NAMALWA (cell line): ENCODE measurements around the gene PPL.
"Not testable (repeated sequence)": the region's sequence is repeated elsewhere in the genome, so short reads cannot be mapped to it uniquely, and the experiment has no call there.

Experiments
- DNase-seq: peaks from one replicate; pipeline ENCODE4 v3.0.0-alpha.2; 2015; ENCODE audit warnings: low spot score

Gene PPL

GRCh38 chr16:4957720-4958509 lies 21.0 kb upstream of the PPL start, which contains the start of gene SEC14L5:
Gene SEC14L5 (plus strand): TSS chr16:4958330. CDS start chr16:4959324, 994 bp downstream.
- peak; percentile 98 for DNase-seq

DNA sequence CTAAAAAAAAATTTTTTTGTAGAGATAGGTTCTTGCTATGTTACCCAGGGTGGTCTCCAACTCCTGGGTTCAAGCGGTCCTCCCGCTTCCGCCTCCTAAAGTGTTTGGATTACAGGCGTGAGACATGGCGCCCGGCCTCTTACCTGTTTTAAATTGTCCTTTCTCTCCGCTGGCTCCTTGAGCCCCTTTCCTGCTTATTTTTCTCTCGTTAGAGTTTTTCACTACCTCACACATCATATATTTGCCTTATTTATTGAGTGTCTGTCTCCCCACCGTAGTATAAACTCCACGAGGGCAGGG lies 20.4 kb upstream of the PPL start:
- no peak for DNase-seq

DNA sequence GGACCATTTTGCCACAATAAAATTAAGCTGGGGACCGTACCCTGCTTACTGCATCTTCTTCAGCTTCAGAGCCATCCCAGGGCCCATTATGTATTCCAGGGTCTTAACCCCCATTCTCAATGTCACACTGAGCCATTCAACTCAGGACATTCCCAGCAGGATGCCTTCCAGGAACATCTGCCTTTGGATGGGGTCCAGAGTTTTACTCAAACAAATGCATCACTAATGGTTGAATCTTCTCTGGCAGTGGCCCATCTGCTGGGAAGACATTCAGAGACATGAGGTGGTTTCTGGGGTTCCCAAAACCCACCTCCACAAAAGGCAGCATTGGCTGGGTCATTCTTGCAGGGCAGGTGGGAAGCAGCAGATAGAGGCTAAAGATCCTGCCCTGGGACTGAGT lies 17.8 kb upstream of the PPL start:
- no peak for DNase-seq

GRCh38 chr16:4951583-4951982 lies 14.6 kb upstream of the PPL start:
- not testable (repeated sequence) for DNase-seq

DNA sequence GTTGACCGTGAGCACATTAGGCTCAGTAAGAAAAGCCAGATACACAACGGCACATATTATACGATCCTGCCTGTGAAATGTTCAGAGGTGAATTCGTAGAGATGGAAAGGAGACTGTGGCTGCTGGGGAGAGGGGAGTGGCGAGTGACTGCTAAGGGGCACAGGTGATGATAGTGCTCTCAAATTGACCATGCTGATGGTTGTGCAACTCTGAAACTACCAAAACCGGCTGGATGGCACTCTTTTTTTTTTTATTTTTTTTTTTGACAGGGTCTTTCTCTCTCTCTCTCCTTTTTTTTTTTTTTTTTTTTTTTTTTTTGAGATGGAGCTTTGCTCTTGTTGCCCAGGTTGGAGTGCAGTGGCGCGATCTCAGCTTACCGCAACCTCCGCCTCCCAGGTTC lies 13.0 kb upstream of the PPL start:
- DNase-seq: no peak

DNA sequence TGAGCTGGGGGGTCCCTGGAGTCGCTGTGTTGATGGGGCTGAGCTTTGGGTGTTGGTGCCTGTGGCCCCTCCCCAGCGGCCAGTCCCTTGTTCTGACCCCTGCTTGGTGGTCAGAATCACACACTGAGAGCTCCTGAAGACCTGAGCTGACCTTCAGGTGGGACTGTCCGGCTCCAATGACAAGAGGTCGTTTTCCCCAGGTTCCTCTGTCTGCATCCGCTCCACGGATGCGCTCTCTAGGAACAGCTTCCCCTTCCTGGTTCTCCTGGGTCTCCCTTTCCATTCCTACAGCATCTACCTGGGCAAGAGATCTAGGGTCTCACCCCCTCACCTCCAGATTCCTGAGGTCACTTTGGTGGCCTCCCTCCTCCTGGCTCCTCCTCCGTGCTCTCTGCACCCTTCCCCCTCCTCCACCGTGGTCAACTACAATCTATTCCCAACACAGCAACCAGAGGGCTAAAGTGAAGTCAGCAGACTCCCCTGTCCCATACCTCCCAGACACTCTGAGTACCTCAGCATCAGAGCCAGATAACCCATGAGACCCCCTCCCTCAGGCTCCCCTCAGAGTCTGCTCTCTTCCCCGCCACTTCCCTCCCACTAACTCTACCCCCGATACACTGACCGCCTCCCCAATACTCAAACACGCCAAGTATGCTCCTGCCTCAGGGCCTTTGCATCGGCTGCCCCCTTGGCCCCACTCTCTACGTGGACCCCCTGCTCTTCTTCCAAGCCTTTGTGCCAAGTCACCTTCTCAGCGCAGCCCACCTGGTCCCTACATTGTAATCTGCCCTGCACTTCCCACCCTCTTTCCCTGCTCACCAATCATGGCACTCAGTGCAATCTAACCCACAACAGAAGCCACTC lies 12.2 kb upstream of the PPL start:
- no peak for DNase-seq

DNA sequence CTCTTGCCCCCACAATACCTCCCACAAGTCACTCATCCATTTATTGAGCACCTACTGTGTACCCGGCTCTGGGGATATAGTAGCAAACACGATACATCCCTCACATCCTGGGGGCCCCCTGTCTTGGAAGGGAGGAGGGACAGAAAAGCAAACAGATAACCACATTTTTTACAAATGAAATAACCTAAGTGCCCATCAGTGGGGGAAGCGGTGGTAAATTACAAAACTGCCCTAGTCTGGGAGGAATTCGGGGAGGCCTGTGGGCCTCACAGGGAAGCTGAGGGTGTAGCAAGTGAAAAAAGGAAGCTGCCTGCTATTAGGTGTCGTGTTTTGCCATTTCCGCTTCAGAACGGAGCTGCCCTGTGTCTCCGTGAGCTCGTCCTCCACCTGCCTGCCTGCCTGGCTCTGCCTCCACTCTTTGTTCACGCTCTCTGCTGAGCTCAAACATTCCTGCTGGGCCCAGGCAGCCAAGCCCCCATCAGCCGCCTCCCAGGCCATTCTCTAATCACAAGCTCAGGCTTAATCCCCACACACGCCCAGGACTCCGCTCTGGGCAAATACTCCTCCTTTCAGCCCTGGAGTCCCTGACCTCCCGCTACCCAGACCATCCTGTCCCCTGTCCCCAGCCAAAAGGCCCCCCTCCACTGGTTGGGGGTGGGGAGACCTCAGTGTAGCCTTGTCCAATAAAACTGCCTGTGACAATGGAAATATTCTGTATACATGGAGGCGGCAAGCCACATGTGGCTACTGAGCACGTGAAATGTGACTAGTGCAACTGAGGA lies 11.0 kb upstream of the PPL start:
- no peak for DNase-seq

GRCh38 chr16:4946917-4947316 lies 10.0 kb upstream of the PPL start:
- no peak for DNase-seq

DNA sequence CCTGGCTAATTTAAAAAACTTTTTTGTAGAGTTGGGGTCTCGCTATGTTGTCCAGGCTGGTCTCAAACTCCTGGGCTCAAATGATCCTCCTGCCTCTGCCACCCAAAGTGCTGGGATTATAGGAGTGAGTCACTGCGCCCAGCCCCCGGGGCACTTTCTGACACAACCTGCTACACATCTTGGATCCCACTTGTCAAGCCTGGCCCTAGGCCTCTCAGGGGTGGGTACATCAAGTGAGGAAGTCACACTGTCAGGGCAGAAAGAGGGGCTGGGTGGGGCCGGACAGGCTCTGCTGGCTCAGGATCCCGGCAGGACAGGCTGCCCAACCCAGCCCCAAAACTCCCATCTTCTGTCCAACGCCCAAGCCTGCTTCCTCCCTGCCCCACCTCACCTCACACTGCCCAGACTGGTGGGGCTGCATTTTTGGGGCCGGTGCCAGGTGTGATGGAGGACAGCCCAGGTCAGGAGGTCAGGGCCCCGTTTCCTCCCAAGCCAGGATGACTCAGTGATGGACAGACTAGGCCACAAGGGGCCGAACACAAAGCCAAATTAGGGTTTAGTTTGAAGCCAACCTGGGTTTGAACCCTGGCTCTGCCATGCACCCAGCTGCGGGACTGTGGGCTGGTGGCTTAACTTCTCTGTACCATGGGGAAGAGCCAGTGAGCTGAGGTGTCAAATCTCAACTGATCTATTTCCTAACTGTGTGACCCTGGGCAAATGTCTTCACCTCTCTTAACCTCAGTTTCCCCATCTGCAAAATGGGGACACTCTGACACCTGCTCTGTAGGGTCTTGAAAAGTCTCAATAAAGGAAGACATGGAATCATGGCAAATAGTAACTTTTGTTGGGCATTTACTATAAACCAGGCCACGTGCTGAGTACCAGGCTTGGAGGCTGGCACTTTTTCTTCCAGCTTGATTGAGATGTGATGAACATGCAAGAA lies 8.9 kb upstream of the PPL start:
- no peak for DNase-seq

GRCh38 chr16:4944333-4945281 lies 7.7 kb upstream of the PPL start:
- DNase-seq: no peak

DNA sequence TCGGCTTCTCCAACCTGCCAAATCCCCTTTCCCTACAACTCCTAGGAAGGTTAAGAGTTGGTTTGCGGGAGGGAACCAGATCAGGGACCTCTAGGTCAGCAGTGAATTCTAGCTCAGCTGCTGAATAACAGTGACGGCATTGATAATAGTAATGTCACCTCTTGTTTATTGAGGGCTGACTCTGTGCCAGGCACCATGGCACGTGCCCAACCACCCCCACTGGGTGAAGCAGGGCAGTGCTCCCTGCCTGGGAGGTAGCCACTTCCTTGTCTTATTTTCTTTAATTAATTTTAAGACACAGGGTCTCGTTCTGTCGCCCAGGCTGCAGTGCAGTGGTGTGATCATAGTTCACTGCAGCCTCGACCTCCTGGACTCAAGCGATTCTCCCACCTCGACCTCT lies 5.5 kb upstream of the PPL start:
- DNase-seq: no peak

GRCh38 chr16:4940719-4941118 lies 3.8 kb upstream of the PPL start:
- no peak for DNase-seq

DNA sequence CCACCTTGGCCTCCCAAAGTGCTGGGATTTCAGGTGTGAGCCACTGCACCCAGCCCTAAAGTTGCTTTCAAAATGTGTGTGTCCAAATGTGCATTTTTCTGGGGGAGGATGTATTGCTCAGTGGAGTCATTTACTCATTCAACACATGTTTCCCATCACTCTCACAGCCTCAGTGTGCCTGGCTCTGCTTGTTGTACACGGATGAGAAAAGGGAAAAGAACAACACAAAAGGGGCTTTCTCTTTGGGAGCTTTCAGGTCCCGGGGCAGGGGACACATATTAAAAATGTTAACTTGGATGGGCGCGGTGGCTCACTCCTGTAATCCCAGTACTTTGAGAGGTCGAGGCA lies 1.7 kb upstream of the PPL start:
- DNase-seq: no peak

GRCh38 chr16:4937782-4938682 lies 1.1 kb upstream of the PPL start:
- DNase-seq: no peak

DNA sequence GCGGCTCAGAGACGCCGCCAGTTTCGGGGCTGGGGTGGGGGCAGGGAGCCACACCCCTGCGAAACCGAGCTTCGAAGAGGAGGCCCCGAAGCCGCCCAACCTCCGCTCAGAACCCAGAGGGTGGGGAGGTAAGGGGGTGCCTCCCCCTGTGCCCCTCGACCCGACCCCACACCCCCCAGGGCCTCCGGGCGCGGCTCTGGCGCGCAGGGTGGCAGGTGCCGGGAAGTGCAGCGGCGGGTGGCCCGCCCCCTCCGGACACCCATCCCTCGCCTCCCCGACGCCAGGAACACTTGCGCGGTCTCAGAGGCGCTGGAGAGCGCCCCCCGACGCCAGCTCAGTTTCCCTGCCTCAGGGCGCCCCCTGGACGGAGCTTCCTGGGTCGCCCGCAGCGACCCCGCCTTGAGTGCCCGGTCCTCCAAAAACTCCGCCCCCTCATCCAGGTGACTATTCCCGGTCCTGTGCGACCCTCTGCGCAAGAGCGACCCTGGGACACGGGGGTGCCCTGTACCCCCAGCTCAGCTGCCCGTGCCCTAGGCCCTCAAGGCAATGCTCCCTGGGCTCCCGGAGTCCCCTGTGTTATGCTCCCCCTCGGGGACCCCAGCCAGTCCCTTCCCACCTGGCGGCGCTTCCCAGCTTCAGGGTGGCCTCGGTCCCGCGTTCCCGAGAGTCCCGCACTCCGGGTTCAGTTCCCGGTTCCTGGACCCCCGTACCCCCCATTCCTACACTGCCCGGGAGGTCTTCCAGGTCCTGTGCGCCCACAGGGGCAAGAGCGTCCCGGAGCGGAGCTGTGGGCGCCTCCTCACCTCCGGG lies 562 bp downstream of the PPL start:
- no peak for DNase-seq

DNA sequence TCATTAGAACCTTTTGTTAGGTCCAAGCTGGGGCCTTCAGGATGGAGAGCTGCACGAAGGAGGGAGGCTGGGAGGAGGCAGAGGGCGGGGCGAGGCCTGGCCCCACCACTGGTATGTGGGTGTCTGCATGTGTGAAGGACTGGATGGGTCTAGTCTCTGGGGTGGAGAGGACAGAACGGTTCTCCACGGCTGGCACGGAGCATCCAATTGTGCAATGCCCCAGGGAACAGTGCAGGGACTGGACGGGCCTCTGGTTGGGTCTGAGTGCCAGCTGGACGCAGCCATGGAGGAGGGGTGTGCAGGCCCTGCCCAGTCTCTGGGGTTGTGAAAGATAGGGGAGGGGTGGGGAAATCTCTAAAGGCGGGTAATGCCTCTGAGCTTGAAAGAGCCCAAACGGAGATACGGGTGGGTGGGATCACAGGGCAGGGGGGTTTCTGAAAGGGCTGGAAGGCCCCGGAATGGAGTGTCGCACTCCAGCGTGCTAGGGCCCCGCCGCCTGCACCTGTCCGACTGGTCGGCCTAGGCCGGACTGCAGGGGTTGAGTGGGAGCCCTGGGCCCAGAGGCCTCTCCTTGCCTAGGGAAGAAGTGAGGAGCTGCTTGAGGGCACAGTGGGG lies 1.6 kb downstream of the PPL start:
- no peak for DNase-seq

GRCh38 chr16:4934591-4934990 lies 2.4 kb downstream of the PPL start:
- DNase-seq: no peak

DNA sequence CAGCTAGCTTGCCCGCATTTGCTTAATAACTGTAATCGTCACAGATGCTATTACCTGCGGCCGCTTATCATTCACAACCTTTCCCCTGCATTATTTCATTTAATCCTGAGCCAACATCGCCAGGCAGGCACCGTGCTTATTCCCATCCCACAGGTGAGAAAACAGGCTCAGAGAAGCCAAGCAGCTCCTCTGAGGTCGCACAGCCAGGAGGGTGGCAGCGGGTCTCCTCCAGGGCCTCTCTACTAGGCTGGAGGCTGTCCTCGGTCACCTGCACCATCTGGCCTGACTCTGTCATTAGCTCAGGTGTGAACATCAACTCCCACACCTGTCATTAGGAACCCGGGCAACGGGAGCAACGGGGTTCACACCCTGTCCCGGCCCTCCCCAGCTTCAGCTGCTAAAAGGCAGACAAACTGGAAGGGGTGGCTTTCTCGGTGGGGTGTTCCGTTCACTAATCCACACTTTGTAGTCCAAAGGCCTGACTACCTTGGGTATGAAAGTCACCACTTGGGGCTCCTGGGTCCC lies 3.0 kb downstream of the PPL start:
- DNase-seq: no peak
